ENCODE results near the gene IL16.

IL16 gene

GRCh38 chr15:81211376-81211775 lies 14.7 kb downstream of the IL16 start:
- no peak overlapping the region for H3K4me3 ChIP-seq (IDR thresholded peaks at IDR 0.05; ENCODE audit: insufficient read depth, low read depth, low read length)
- no peaks in the 10 kb centered on the region for H3K36me3 ChIP-seq (ENCODE audit: insufficient read depth)
- H4K20me1 ChIP-seq (ENCODE audit: insufficient read depth) = no peaks in the 10 kb centered on the region
- H3K27me3 ChIP-seq (ENCODE audit: insufficient read depth, low read depth) = no peaks in the 10 kb centered on the region
- no peaks in the 10 kb centered on the region for H3K4me1 ChIP-seq (ENCODE audit: low read depth, poor library complexity, severe bottlenecking)
- H2AFZ ChIP-seq (ENCODE audit: low read depth) = no peak overlapping the region
- no peak for TF ChIP-seq CTCF (conservative IDR thresholded peaks at IDR 0.05; ENCODE audit: low read depth, low read length)
- H3K9ac ChIP-seq = no peak overlapping the region
- no peaks in the 10 kb centered on the region for H3K79me2 ChIP-seq (ENCODE audit: insufficient read depth, low read depth)
- no peak overlapping the region for H3K27ac ChIP-seq
- H3K4me2 ChIP-seq = no peak overlapping the region

- H3K27ac ChIP-seq = no peak overlapping the region
- no peaks in the 10 kb centered on the region for H3K79me2 ChIP-seq (ENCODE audit: insufficient read depth, low read depth)
- no peak for TF ChIP-seq CTCF (conservative IDR thresholded peaks at IDR 0.05; ENCODE audit: low read depth, low read length)
- no peak overlapping the region for H3K4me3 ChIP-seq (IDR thresholded peaks at IDR 0.05; ENCODE audit: insufficient read depth, low read depth, low read length)
- H3K27me3 ChIP-seq (ENCODE audit: insufficient read depth, low read depth) = no peaks in the 10 kb centered on the region
- H3K9ac ChIP-seq = no peak overlapping the region
- no peak overlapping the region for H3K4me2 ChIP-seq
- no peaks in the 10 kb centered on the region for H3K4me1 ChIP-seq (ENCODE audit: low read depth, poor library complexity, severe bottlenecking)
- H4K20me1 ChIP-seq (ENCODE audit: insufficient read depth) = no peaks in the 10 kb centered on the region
- H2AFZ ChIP-seq (ENCODE audit: low read depth) = no peak overlapping the region
- H3K36me3 ChIP-seq (ENCODE audit: insufficient read depth) = no peaks in the 10 kb centered on the region
Measured at GRCh38 chr15:81213982-81214381, 17.3 kb downstream of the IL16 start.

- Histone ChIP-seq H2AFZ (ENCODE audit: low read depth) (no peak overlapping the region), H3K27ac (no peak overlapping the region), H3K27me3 (ENCODE audit: insufficient read depth, low read depth) (no peaks in the 10 kb centered on the region), H4K20me1 (ENCODE audit: insufficient read depth) (no peaks in the 10 kb centered on the region), H3K4me2 (no peak overlapping the region), H3K36me3 (ENCODE audit: insufficient read depth) (no peaks in the 10 kb centered on the region), H3K79me2 (ENCODE audit: insufficient read depth, low read depth) (no peaks in the 10 kb centered on the region), H3K4me3 (IDR thresholded peaks at IDR 0.05; ENCODE audit: insufficient read depth, low read depth, low read length) (no peak overlapping the region), H3K9ac (no peak overlapping the region), H3K4me1 (ENCODE audit: low read depth, poor library complexity, severe bottlenecking) (no peaks in the 10 kb centered on the region)
- no peak for TF ChIP-seq CTCF (conservative IDR thresholded peaks at IDR 0.05; ENCODE audit: low read depth, low read length)
Measured at GRCh38 chr15:81215531-81215930, 18.9 kb downstream of the IL16 start.

GRCh38 chr15:81215983-81216382 lies 19.3 kb downstream of the IL16 start:
- no peaks in the 10 kb centered on the region for H3K27me3 ChIP-seq (ENCODE audit: insufficient read depth, low read depth)
- H3K36me3 ChIP-seq (ENCODE audit: insufficient read depth) = no peaks in the 10 kb centered on the region
- no peak overlapping the region for H3K4me3 ChIP-seq (IDR thresholded peaks at IDR 0.05; ENCODE audit: insufficient read depth, low read depth, low read length)
- no peak for TF ChIP-seq CTCF (conservative IDR thresholded peaks at IDR 0.05; ENCODE audit: low read depth, low read length)
- H4K20me1 ChIP-seq (ENCODE audit: insufficient read depth) = no peaks in the 10 kb centered on the region
- no peaks in the 10 kb centered on the region for H3K79me2 ChIP-seq (ENCODE audit: insufficient read depth, low read depth)
- no peak overlapping the region for H3K9ac ChIP-seq
- no peaks in the 10 kb centered on the region for H3K4me1 ChIP-seq (ENCODE audit: low read depth, poor library complexity, severe bottlenecking)
- H2AFZ ChIP-seq (ENCODE audit: low read depth) = no peak overlapping the region
- H3K4me2 ChIP-seq = no peak overlapping the region
- H3K27ac ChIP-seq = no peak overlapping the region

GRCh38 chr15:81216422-81216821 lies 19.7 kb downstream of the IL16 start:
- no peaks in the 10 kb centered on the region for H3K79me2 ChIP-seq (ENCODE audit: insufficient read depth, low read depth)

More at GRCh38 chr15:81216422-81216821, 19.7 kb downstream of the IL16 start:
- no peaks in the 10 kb centered on the region for H3K4me1 ChIP-seq (ENCODE audit: low read depth, poor library complexity, severe bottlenecking)
- no peaks in the 10 kb centered on the region for H3K27me3 ChIP-seq (ENCODE audit: insufficient read depth, low read depth)
- H3K9ac ChIP-seq = no peak overlapping the region
- H3K4me3 ChIP-seq (IDR thresholded peaks at IDR 0.05; ENCODE audit: insufficient read depth, low read depth, low read length) = no peak overlapping the region
- H3K36me3 ChIP-seq (ENCODE audit: insufficient read depth) = no peaks in the 10 kb centered on the region
- no peak overlapping the region for H3K4me2 ChIP-seq
- H2AFZ ChIP-seq (ENCODE audit: low read depth) = no peak overlapping the region
- H4K20me1 ChIP-seq (ENCODE audit: insufficient read depth) = no peaks in the 10 kb centered on the region
- no peak overlapping the region for H3K27ac ChIP-seq
- TF ChIP-seq CTCF (conservative IDR thresholded peaks at IDR 0.05; ENCODE audit: low read depth, low read length) = no peak
